Fibroblast of pulmonary artery (primary cell): ENCODE measurements around the gene ALDH1A1.
A peak's percentile ranks its signal among the peaks of the same experiment; 100 is the strongest.

ENCODE experiments used
- DNase-seq: peaks from one replicate; pipeline ENCODE4 v3.0.0-alpha.2; 2010; ENCODE audit warnings: low read depth
- H3K4me3 ChIP-seq: replicated peaks from 2 replicates; pipeline ENCODE4 v1.5.1; 2011; ENCODE audit warnings: low read depth, mild to moderate bottlenecking, control low read depth, low read length, moderate library complexity
- CTCF ChIP-seq: IDR thresholded peaks from 2 replicates; pipeline ENCODE4 v1.5.1; 2011; ENCODE audit warnings: mild to moderate bottlenecking, control low read depth, low read length, inconsistent platforms; ENCODE audit errors: missing control alignments

ALDH1A1 gene

GRCh38 chr9:72952914-72953313 is at the start of gene ALDH1A1:
Gene ALDH1A1, minus strand, starts transcription at chr9:72953053. Its CDS starts 53 bp downstream, at chr9:72953000.
- no peak for DNase-seq

GRCh38 chr9:73001860-73002259 is 49.0 kb upstream of the ALDH1A1 start:
- no peak for TF ChIP-seq CTCF
- no peak for DNase-seq

More at GRCh38 chr9:72952914-72953313, at the start of gene ALDH1A1:
- H3K4me3 ChIP-seq, result no peak within 1 kb of the TSS
- TF ChIP-seq CTCF, result no peak

GRCh38 chr9:72998363-72998762 is 45.5 kb upstream of the ALDH1A1 start:
- TF ChIP-seq CTCF, result no peak
- DNase-seq, result no peak
- no peak overlapping the region for H3K4me3 ChIP-seq

More at GRCh38 chr9:73001860-73002259, 49.0 kb upstream of the ALDH1A1 start:
- no peak overlapping the region for H3K4me3 ChIP-seq

GRCh38 chr9:72997387-72997995 is 44.6 kb upstream of the ALDH1A1 start:
- no peak overlapping the region for H3K4me3 ChIP-seq
- no peak for DNase-seq
- no peak for TF ChIP-seq CTCF

GRCh38 chr9:72996684-72997314 is 43.9 kb upstream of the ALDH1A1 start:
- no peak overlapping the region for H3K4me3 ChIP-seq
- DNase-seq, result no peak
- no peak for TF ChIP-seq CTCF

- no peak for TF ChIP-seq CTCF
These were observed 43.3 kb upstream of the ALDH1A1 start for GRCh38 chr9:72996114-72996513.

More at GRCh38 chr9:72996114-72996513, 43.3 kb upstream of the ALDH1A1 start:
- peak; percentile 31 for DNase-seq
- no peak overlapping the region for H3K4me3 ChIP-seq
